H1 (cell line): ENCODE results near the gene GZF1. TPM values are rescaled to one million over a fixed set of nuclear protein-coding genes. Genes with fewer than 3 reads are reported as not detected.

ENCODE experiments used
- CTCF ChIA-PET: fragments of 300-600 bp; sonication (Branson Sonifier 250); formaldehyde crosslinking; loops from one replicate; lab custom pipeline; 2021; ENCODE audit not compliant: partially characterized antibody; lab: Charles Lee
- POLR2A ChIA-PET: fragments of 300-600 bp; sonication (Branson Sonifier 250); formaldehyde crosslinking; loops from one replicate; lab custom pipeline; 2021; ENCODE audit warnings: inconsistent platforms; ENCODE audit not compliant: partially characterized antibody; lab: Charles Lee
- DNase-seq, 2 experiments: peaks; one replicate each; pipeline versions ENCODE4 v3.0.0 to v3.0.0-alpha.2; 2010 to 2022; ENCODE audit warnings: low spot score in 2 of 2, low read depth in 1 of 2, mixed read lengths in 1 of 2
- FAIRE-seq: peaks from 2 replicates; lab custom pipeline; 2011; peaks lifted over from hg19 to GRCh38; lab: Jason Lieb, UNC
- H2AFZ ChIP-seq: 2 replicates; pipeline ENCODE4 v1.8.1; 2012; ENCODE audit warnings: low read length, inconsistent platforms
- H2AK5ac ChIP-seq: 2 replicates; pipeline ENCODE4 v1.6.1; 2013; ENCODE audit warnings: low read depth, low read length
- H2BK120ac ChIP-seq: replicated peaks from 2 replicates; pipeline ENCODE3; 2013; ENCODE audit warnings: low read depth, low read length, inconsistent platforms
- H2BK12ac ChIP-seq: 2 replicates; pipeline ENCODE4 v1.6.1; 2013; ENCODE audit warnings: low read depth, low read length
- H2BK15ac ChIP-seq: 2 replicates; pipeline ENCODE4 v1.6.1; 2013; ENCODE audit warnings: low read length
- H2BK20ac ChIP-seq: 2 replicates; pipeline ENCODE4 v1.6.1; 2013; ENCODE audit warnings: low read length
- H2BK5ac ChIP-seq: 2 replicates; pipeline ENCODE4 v1.6.1; 2013; ENCODE audit warnings: low read depth, low read length
- H3K14ac ChIP-seq: 2 replicates; pipeline ENCODE4 v1.6.1; 2013; ENCODE audit warnings: inconsistent platforms; ENCODE audit not compliant: insufficient read length
- H3K18ac ChIP-seq: 2 replicates; pipeline ENCODE4 v1.6.1; 2013; ENCODE audit warnings: low read length; ENCODE audit errors: extremely low read depth
- H3K23ac ChIP-seq: 2 replicates; pipeline ENCODE4 v1.6.1; 2013; ENCODE audit warnings: inconsistent platforms; ENCODE audit not compliant: insufficient read length
- H3K23me2 ChIP-seq: 2 replicates; pipeline ENCODE4 v1.6.1; 2013; ENCODE audit warnings: low read depth, low read length
- H3K27ac ChIP-seq: 2 replicates; pipeline ENCODE4 v1.6.1; 2011; ENCODE audit warnings: low read depth, low read length, inconsistent platforms
- H3K27me3 ChIP-seq, 4 experiments: replicated peaks in 1 of 4; 1 replicate in 1 of 4; 2 replicates in 3 of 4; pipeline versions ENCODE4 v1.6.1 to v1.8.1; 2011 to 2013; ENCODE audit warnings: low read length in 3 of 4, mild to moderate bottlenecking in 3 of 4, inconsistent platforms in 2 of 4, mixed read lengths in 2 of 4, moderate library complexity in 1 of 4; ENCODE audit not compliant: control insufficient read depth in 3 of 4, insufficient read depth in 3 of 4; ENCODE audit errors: extremely low read depth in 1 of 4
- H3K36me3 ChIP-seq, 4 experiments: 2 replicates each; pipeline versions ENCODE4 v1.6.1 to v1.8.1; 2011 to 2013; ENCODE audit warnings: mild to moderate bottlenecking in 4 of 4, low read length in 3 of 4, moderate library complexity in 2 of 4, control low read depth in 1 of 4, inconsistent platforms in 1 of 4; ENCODE audit not compliant: insufficient read depth in 4 of 4, control insufficient read depth in 2 of 4
- H3K4ac ChIP-seq: replicated peaks from 2 replicates; pipeline ENCODE3; 2013; ENCODE audit warnings: low read length, low read depth, mixed read lengths, inconsistent platforms; ENCODE audit not compliant: insufficient read length
- H3K4me1 ChIP-seq, 4 experiments: replicated peaks in 1 of 4; 1 replicate in 1 of 4; 2 replicates in 3 of 4; pipeline versions ENCODE4 v1.6.1 to v1.8.1; 2011 to 2013; ENCODE audit warnings: low read length in 3 of 4, inconsistent platforms in 2 of 4, mixed read lengths in 1 of 4; ENCODE audit not compliant: insufficient read depth in 4 of 4, control insufficient read depth in 3 of 4
- H3K4me2 ChIP-seq, 2 experiments: 2 replicates each; pipeline versions ENCODE4 v1.6.1 to v1.8.1; 2011 to 2013; ENCODE audit warnings: low read depth in 2 of 2, low read length in 2 of 2, control low read depth in 1 of 2, inconsistent platforms in 1 of 2, mild to moderate bottlenecking in 1 of 2; ENCODE audit not compliant: insufficient read depth in 1 of 2
- H3K4me3 ChIP-seq, 4 experiments: fragments of 200-600, 300-600 bp in 1 of 4; sonication (generic), shearing (Covaris generic), sonication (Bioruptor Twin) in 1 of 4; 2 replicates each; pipeline versions ENCODE4 v1.5.1 to v1.8.1; 2011 to 2016; ENCODE audit warnings: low read length in 4 of 4, low read depth in 3 of 4, control low read depth in 2 of 4, inconsistent platforms in 2 of 4, mild to moderate bottlenecking in 2 of 4, mixed read lengths in 1 of 4, moderate library complexity in 1 of 4; ENCODE audit not compliant: insufficient read depth in 2 of 4; ENCODE audit errors: extremely low read depth in 1 of 4
- H3K56ac ChIP-seq: replicated peaks from 2 replicates; pipeline ENCODE3; 2013; ENCODE audit warnings: low read depth, mild to moderate bottlenecking, mixed read lengths, low read length, inconsistent platforms; ENCODE audit not compliant: insufficient read length
- H3K79me1 ChIP-seq: 2 replicates; pipeline ENCODE4 v1.6.1; 2013; ENCODE audit warnings: low read depth, low read length, control low read depth
- H3K79me2 ChIP-seq, 2 experiments: 2 replicates each; pipeline versions ENCODE4 v1.6.1 to v1.8.1; 2012 to 2013; ENCODE audit warnings: low read length in 2 of 2, mild to moderate bottlenecking in 2 of 2, inconsistent platforms in 1 of 2; ENCODE audit not compliant: insufficient read depth in 2 of 2, control insufficient read depth in 1 of 2
- H3K9ac ChIP-seq, 4 experiments: replicated peaks in 1 of 4; 1 replicate in 1 of 4; 2 replicates in 3 of 4; pipeline versions ENCODE4 v1.6.1 to v1.8.1; 2011 to 2013; ENCODE audit warnings: low read depth in 3 of 4, low read length in 3 of 4, control low read depth in 2 of 4, mild to moderate bottlenecking in 2 of 4, moderate library complexity in 2 of 4, inconsistent platforms in 1 of 4; ENCODE audit errors: extremely low read depth in 1 of 4
- H3K9me3 ChIP-seq, 2 experiments: 2 replicates each; pipeline versions ENCODE4 v1.6.1 to v1.8.1; 2012 to 2013; ENCODE audit warnings: mild to moderate bottlenecking in 2 of 2, moderate library complexity in 2 of 2, control low read depth in 1 of 2, inconsistent platforms in 1 of 2, low read depth in 1 of 2, low read length in 1 of 2, mixed read lengths in 1 of 2; ENCODE audit not compliant: insufficient read depth in 2 of 2
- H4K20me1 ChIP-seq, 2 experiments: replicated peaks in 1 of 2; 2 replicates each; pipeline versions ENCODE3 to v1.8.1; 2011 to 2013; ENCODE audit warnings: inconsistent platforms in 2 of 2, low read length in 2 of 2, mild to moderate bottlenecking in 1 of 2; ENCODE audit not compliant: insufficient read depth in 2 of 2, control insufficient read depth in 1 of 2
- H4K5ac ChIP-seq: 2 replicates; pipeline ENCODE4 v1.6.1; 2013; ENCODE audit warnings: low read length, low read depth, mixed read lengths, inconsistent platforms; ENCODE audit not compliant: insufficient read length
- H4K8ac ChIP-seq: 2 replicates; pipeline ENCODE4 v1.8.0; 2013; ENCODE audit warnings: mild to moderate bottlenecking, moderate library complexity, low read length, inconsistent platforms; ENCODE audit not compliant: insufficient read depth; ENCODE audit errors: extremely low read depth
- H4K91ac ChIP-seq: replicated peaks from 2 replicates; pipeline ENCODE3; 2013; ENCODE audit warnings: low read length, mixed read lengths, inconsistent platforms; ENCODE audit not compliant: insufficient read length
- POLR2AphosphoS5 ChIP-seq: IDR thresholded peaks from 2 replicates; pipeline ENCODE4 v1.6.1; 2011; ENCODE audit warnings: low read depth, low read length
- TAF7 ChIP-seq: optimal IDR thresholded peaks from 2 replicates; pipeline ENCODE3; 2011; ENCODE audit warnings: low read depth, mild to moderate bottlenecking, inconsistent platforms, low read length, moderate library complexity, borderline replicate concordance
- WGBS, 2 experiments: shearing (Covaris generic) in 1 of 2; methylation state at CpG; one replicate each; pipeline versions ENCODE4 v1.1.6 to v1.1.7; 2013 to 2015; ENCODE audit warnings: low lambda C conversion rate in 2 of 2, mixed read lengths in 2 of 2, inconsistent platforms in 1 of 2, low coverage in 1 of 2, missing lambda C conversion rate in 1 of 2; ENCODE audit not compliant: insufficient replicate concordance in 2 of 2, insufficient coverage in 1 of 2, insufficient read length in 1 of 2; ENCODE audit errors: extremely low coverage in 1 of 2, missing lambda C conversion rate in 1 of 2; 5-methylcytosine and 5-hydroxymethylcytosine counted together
- polyA plus RNA-seq, 7 experiments: library from polyadenylated mRNA; depleted of rRNA in 3 of 7; stranded (reverse) in 5 of 7; unstranded in 2 of 7; fragments of >200 nt in 5 of 7; fragments of 200-250 nt in 2 of 7; gene quantifications; 1 replicate in 5 of 7; 2 replicates in 1 of 7; 4 replicates in 1 of 7; pipeline versions ENCODE4 v1.2.1 to v1.2.3, GENCODE V29; 2011 to 2013; ENCODE audit warnings: missing spikeins in 2 of 7, mixed read lengths in 2 of 7
- total RNA-seq: library from RNA; stranded (reverse); fragmentation: NEBNext Ultra II Directional; extraction: Animal tissue kit (Norgen Biotek cat#: 25700); gene quantifications from 2 replicates; pipeline ENCODE4 v1.2.1, GENCODE V29; 2021
- TF ChIP-seq, protein P1 (sequence below), 3 experiments: IDR thresholded peaks; 1 replicate in 2 of 3; 2 replicates in 1 of 3; pipeline versions ENCODE4 v1.5.1 to v1.6.1; 2011; ENCODE audit warnings: low read length in 3 of 3, mild to moderate bottlenecking in 3 of 3, inconsistent platforms in 2 of 3, low read depth in 1 of 3, moderate library complexity in 1 of 3; ENCODE audit not compliant: insufficient read depth in 1 of 3; ENCODE audit errors: control extremely low read depth in 1 of 3

Gene GZF1
- total and polyA plus RNA-seq, 2 of the 8 experiments (the other 6 are each of a cell fraction or from before 2014, with no cell fraction given): 8.2 to 11.9 TPM

- no peak overlapping the region for H2AK5ac ChIP-seq
- no peak overlapping the region for H2BK5ac ChIP-seq
- no peak overlapping the region for H3K56ac ChIP-seq
- no peak overlapping the region for H3K4me3 ChIP-seq
- H3K27me3 ChIP-seq: no peaks in the 10 kb centered on the region
- peaks cover 12 to 22% of the 10 kb centered on the region in 2 experiments for H4K20me1 ChIP-seq
- peaks cover 12 to 31% (median 19%) of the 10 kb centered on the region in 4 experiments for H3K36me3 ChIP-seq
- H3K79me1 ChIP-seq: peaks cover 10% of the 10 kb centered on the region
- H2BK12ac ChIP-seq: no peak overlapping the region
- WGBS, 2 experiments: 95% methylated on average over 55 of the region's 65 CpGs; no CpG with 5 or more reads in 1 of the 2 experiments
- TF ChIP-seq TAF7 (no peak), POLR2AphosphoS5 (peak; percentile 39; the same call in 1 of the 2 replicates)
- TF ChIP-seq, protein P1, sequence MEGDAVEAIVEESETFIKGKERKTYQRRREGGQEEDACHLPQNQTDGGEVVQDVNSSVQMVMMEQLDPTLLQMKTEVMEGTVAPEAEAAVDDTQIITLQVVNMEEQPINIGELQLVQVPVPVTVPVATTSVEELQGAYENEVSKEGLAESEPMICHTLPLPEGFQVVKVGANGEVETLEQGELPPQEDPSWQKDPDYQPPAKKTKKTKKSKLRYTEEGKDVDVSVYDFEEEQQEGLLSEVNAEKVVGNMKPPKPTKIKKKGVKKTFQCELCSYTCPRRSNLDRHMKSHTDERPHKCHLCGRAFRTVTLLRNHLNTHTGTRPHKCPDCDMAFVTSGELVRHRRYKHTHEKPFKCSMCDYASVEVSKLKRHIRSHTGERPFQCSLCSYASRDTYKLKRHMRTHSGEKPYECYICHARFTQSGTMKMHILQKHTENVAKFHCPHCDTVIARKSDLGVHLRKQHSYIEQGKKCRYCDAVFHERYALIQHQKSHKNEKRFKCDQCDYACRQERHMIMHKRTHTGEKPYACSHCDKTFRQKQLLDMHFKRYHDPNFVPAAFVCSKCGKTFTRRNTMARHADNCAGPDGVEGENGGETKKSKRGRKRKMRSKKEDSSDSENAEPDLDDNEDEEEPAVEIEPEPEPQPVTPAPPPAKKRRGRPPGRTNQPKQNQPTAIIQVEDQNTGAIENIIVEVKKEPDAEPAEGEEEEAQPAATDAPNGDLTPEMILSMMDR (IDR thresholded peaks at IDR 0.05; ENCODE audit: control extremely low read depth in 1 of 3, insufficient read depth in 1 of 3, low read depth in 1 of 3, low read length in 3 of 3): peak in 1 of 3 experiments; percentile 18; a peak in 1 of 4 replicates
- DNase-seq: no peak
- no peaks in the 10 kb centered on the region for H3K9me3 ChIP-seq
- no peak overlapping the region; a peak in 1 of 4 replicates for H3K4me2 ChIP-seq
- no peak overlapping the region for H3K4ac ChIP-seq
- H3K4me1 ChIP-seq: peaks cover 0 to 6% (median 5%) of the 10 kb centered on the region in 4 experiments; a peak in 4 of 7 replicates
- ChIA-PET CTCF (interaction anchor here (1.0 to 1.4 kb wide), 2 partner anchors 9 to 27 kb away, joined by 3 read pairs; no protein-coding TSS in a partner anchor), POLR2A (interaction anchor here (1.2 kb wide), 1 partner anchor 25 kb away, joined by 5 read pairs; no protein-coding TSS in a partner anchor)
- no peak overlapping the region for H3K27ac ChIP-seq
- H2BK120ac ChIP-seq: no peak overlapping the region
- H2BK15ac ChIP-seq: no peak overlapping the region
- no peak overlapping the region for H4K91ac ChIP-seq
- FAIRE-seq: no peak
- no peak overlapping the region for H2BK20ac ChIP-seq
- H3K14ac ChIP-seq: no peak overlapping the region
- no peak overlapping the region; a peak in 1 of 7 replicates for H3K9ac ChIP-seq
- peak overlapping the region; percentile 76; the same call in 1 of the 2 replicates for H4K8ac ChIP-seq
- H2AFZ ChIP-seq: no peak overlapping the region
- peaks cover 8% of the 10 kb centered on the region; the same call in 1 of the 2 replicates for H3K23me2 ChIP-seq
- H3K23ac ChIP-seq: no peak overlapping the region
- H3K79me2 ChIP-seq: peaks cover 0 to 54% of the 10 kb centered on the region in 2 experiments; a peak in 3 of 4 replicates
- no peak overlapping the region for H4K5ac ChIP-seq
- H3K18ac ChIP-seq: no peak overlapping the region
These were observed 3.6 kb downstream of the GZF1 start for GRCh38 chr20:23365390-23366165.
